ENCODE data around the gene BAZ2A. TPM values are rescaled to one million over a fixed set of nuclear protein-coding genes. Genes with fewer than 3 reads are reported as not detected.

Gene BAZ2A
- polyA plus RNA-seq, 1 experiment = 43.9 TPM

- CTCF ChIA-PET = interaction anchor here (0.5 to 2.2 kb wide), 7 partner anchors 8 to 373 kb away, joined by 3 to 23 read pairs (median 4); no protein-coding TSS in a partner anchor
- TF ChIP-seq CTCF (IDR thresholded peaks at IDR 0.05; ENCODE audit: low read depth, low read length) = no peak
- H3K27me3 ChIP-seq (ENCODE audit: control insufficient read depth, insufficient read depth, low read length) = no peaks in the 10 kb centered on the region
- DNase-seq (ENCODE audit: low read depth, low spot score) = peak; percentile 15
- POLR2A ChIA-PET = interaction anchor here (0.5 to 1.5 kb wide), 5 partner anchors 8 to 1156 kb away, joined by 3 to 6 read pairs (median 5); no protein-coding TSS in a partner anchor
- H3K4me3 ChIP-seq (ENCODE audit: low read depth, low read length) = peak overlapping the region; percentile 90
- peak overlapping the region; percentile 89 for H3K27ac ChIP-seq (ENCODE audit: low read depth, low read length)
- H3K9me3 ChIP-seq (ENCODE audit: control insufficient read depth, insufficient read depth, low read length) = peaks cover 4% of the 10 kb centered on the region; the same call in 1 of the 2 replicates
Measured at GRCh38 chr12:56628671-56629458, 1.3 kb downstream of the BAZ2A start.

- CTCF ChIA-PET = interaction anchor here (0.7 to 3.2 kb wide), 3 partner anchors 9 to 521 kb away, joined by 4 to 46 read pairs (median 5); no protein-coding TSS in a partner anchor
- no peak for DNase-seq (ENCODE audit: low read depth, low spot score)
- Histone ChIP-seq H3K9me3 (ENCODE audit: control insufficient read depth, insufficient read depth, low read length) (peaks cover 4% of the 10 kb centered on the region; the same call in 1 of the 2 replicates), H3K27ac (ENCODE audit: low read depth, low read length) (no peak overlapping the region), H3K27me3 (ENCODE audit: control insufficient read depth, insufficient read depth, low read length) (no peaks in the 10 kb centered on the region), H3K4me3 (ENCODE audit: low read depth, low read length) (no peak overlapping the region)
- TF ChIP-seq CTCF (IDR thresholded peaks at IDR 0.05; ENCODE audit: low read depth, low read length) = no peak
- POLR2A ChIA-PET = interaction anchor here (0.5 kb wide), 1 partner anchor 83 kb away, joined by 6 read pairs; no protein-coding TSS in a partner anchor
Measured at GRCh38 chr12:56626701-56627100, 3.4 kb downstream of the BAZ2A start.

GRCh38 chr12:56622535-56622934 lies 7.6 kb downstream of the BAZ2A start:
- Histone ChIP-seq H3K27ac (ENCODE audit: low read depth, low read length) (no peak overlapping the region), H3K9me3 (ENCODE audit: control insufficient read depth, insufficient read depth, low read length) (no peaks in the 10 kb centered on the region), H3K27me3 (ENCODE audit: control insufficient read depth, insufficient read depth, low read length) (no peaks in the 10 kb centered on the region), H3K4me3 (ENCODE audit: low read depth, low read length) (no peak overlapping the region)
- no peak for DNase-seq (ENCODE audit: low read depth, low spot score)
- POLR2A ChIA-PET = no interaction called here
- no peak for TF ChIP-seq CTCF (IDR thresholded peaks at IDR 0.05; ENCODE audit: low read depth, low read length)
- CTCF ChIA-PET = interaction anchor here (0.6 to 4.9 kb wide), 5 partner anchors 13 to 698 kb away, joined by 3 to 33 read pairs (median 3); no protein-coding TSS in a partner anchor

GRCh38 chr12:56616925-56617324 lies 13.2 kb downstream of the BAZ2A start:
- CTCF ChIA-PET = interaction anchor here (1.2 kb wide), 1 partner anchor 20 kb away, joined by 3 read pairs; no protein-coding TSS in a partner anchor
- Histone ChIP-seq H3K27ac (ENCODE audit: low read depth, low read length) (no peak overlapping the region), H3K9me3 (ENCODE audit: control insufficient read depth, insufficient read depth, low read length) (no peaks in the 10 kb centered on the region), H3K27me3 (ENCODE audit: control insufficient read depth, insufficient read depth, low read length) (no peaks in the 10 kb centered on the region), H3K4me3 (ENCODE audit: low read depth, low read length) (no peak overlapping the region)
- DNase-seq (ENCODE audit: low read depth, low spot score) = no peak
- POLR2A ChIA-PET = no interaction called here
- TF ChIP-seq CTCF (IDR thresholded peaks at IDR 0.05; ENCODE audit: low read depth, low read length) = no peak

GRCh38 chr12:56616244-56616643 lies 13.9 kb downstream of the BAZ2A start:
- TF ChIP-seq CTCF (IDR thresholded peaks at IDR 0.05; ENCODE audit: low read depth, low read length) = no peak

More at GRCh38 chr12:56616244-56616643, 13.9 kb downstream of the BAZ2A start:
- Histone ChIP-seq H3K9me3 (ENCODE audit: control insufficient read depth, insufficient read depth, low read length) (no peaks in the 10 kb centered on the region), H3K27me3 (ENCODE audit: control insufficient read depth, insufficient read depth, low read length) (no peaks in the 10 kb centered on the region), H3K4me3 (ENCODE audit: low read depth, low read length) (no peak overlapping the region), H3K27ac (ENCODE audit: low read depth, low read length) (no peak overlapping the region)
- DNase-seq (ENCODE audit: low read depth, low spot score) = no peak
- CTCF ChIA-PET = interaction anchor here (1.2 kb wide), 1 partner anchor 20 kb away, joined by 3 read pairs; no protein-coding TSS in a partner anchor
- POLR2A ChIA-PET = no interaction called here
